ENCODE measurements around the gene PPT2. TPM values are rescaled to one million over a fixed set of nuclear protein-coding genes. Genes with fewer than 3 reads are reported as not detected.
A peak's percentile ranks its signal among the peaks of the same experiment; 100 is the strongest.

Gene PPT2
- total and polyA plus RNA-seq, 2 of the 13 experiments (the other 11 are each of a cell fraction or from before 2014, with no cell fraction given) = 39.2 to 61.8 TPM

DNA sequence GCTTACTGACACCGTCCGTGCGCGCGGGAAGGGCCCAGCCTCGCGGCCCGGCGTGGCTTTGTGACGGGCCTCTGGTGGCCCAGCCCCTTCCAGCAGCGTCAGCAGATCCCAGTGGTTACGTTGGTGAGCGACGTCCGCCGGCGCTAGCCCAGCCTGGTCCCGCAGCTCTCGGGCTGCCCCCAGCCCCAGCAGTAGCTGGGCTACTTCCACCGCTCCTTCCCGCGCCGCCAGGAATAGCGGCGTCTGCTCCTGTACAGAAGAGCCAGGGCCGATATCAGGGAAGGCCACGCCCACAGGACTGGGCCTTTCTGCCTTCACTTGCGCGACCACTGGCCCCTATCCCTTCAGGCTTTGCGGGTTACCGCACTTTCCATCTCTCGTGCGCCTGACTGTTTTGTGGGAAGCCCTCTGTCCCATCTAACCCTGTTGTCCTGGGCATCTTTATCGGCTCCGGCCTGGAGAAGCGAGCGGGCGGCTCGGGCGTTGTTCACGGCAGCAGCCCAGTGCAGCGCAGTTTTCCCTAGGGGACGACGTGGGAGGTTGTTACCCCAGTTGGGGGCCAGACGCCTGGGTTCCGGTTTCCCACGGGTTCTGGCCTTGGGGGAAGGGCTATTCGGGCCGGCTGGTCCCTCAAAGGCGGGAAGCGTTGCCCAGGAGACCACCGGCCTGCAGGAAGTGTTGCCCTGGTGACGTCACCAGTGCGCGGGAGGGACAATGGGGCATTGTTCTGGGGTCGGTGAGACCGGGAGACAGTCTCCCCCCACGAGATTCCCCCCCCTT, 42.2 kb downstream of the PPT2 start (continued):
- TF ChIP-seq TBP (CRISPR knock-in tag; IDR thresholded peaks at IDR 0.05) (no peak), MEIS1 (CRISPR knock-in tag; IDR thresholded peaks at IDR 0.05; ENCODE audit: borderline replicate concordance) (peak; percentile 98), ZNF138 (CRISPR knock-in tag; IDR thresholded peaks at IDR 0.05; ENCODE audit: low read depth) (no peak), ZNF773 (CRISPR knock-in tag; IDR thresholded peaks at IDR 0.05; ENCODE audit: borderline replicate concordance) (peak; percentile 18; the same call in 1 of the 2 replicates), TP53 (CRISPR knock-in tag; conservative IDR thresholded peaks at IDR 0.05) (0 out of 2 replicates have a peak, but pooled peaks have one; percentile 48), KLF16 (CRISPR knock-in tag; IDR thresholded peaks at IDR 0.05) (peak in 1 of 2 experiments; percentile 73; a peak in 2 of 4 replicates), MYC (CRISPR knock-in tag; IDR thresholded peaks at IDR 0.05; ENCODE audit: borderline replicate concordance) (peak; percentile 94), ZNF761 (CRISPR knock-in tag; conservative IDR thresholded peaks at IDR 0.05) (peak; percentile 57; the same call in 1 of the 2 replicates), TEF (CRISPR knock-in tag; IDR thresholded peaks at IDR 0.05) (no peak; the same call in 1 of the 2 replicates), PHF5A (CRISPR knock-in tag; IDR thresholded peaks at IDR 0.05; ENCODE audit: low read depth, unreplicated experiment) (no peak), MLX (CRISPR knock-in tag; IDR thresholded peaks at IDR 0.05) (no peak), KAT8 (CRISPR knock-in tag; IDR thresholded peaks at IDR 0.05) (peak; percentile 84), IKZF4 (CRISPR knock-in tag; IDR thresholded peaks at IDR 0.05; ENCODE audit: borderline replicate concordance, low read depth, not compliant biosample characterization) (peak; percentile 38), ZNF546 (CRISPR knock-in tag; conservative IDR thresholded peaks at IDR 0.05) (peak; percentile 88; the same call in 1 of the 2 replicates), TGIF2 (CRISPR knock-in tag; IDR thresholded peaks at IDR 0.05) (0 out of 2 replicates have a peak, but pooled peaks have one; percentile 59), KDM1A (CRISPR knock-in tag; IDR thresholded peaks at IDR 0.05) (no peak), ZNF768 (CRISPR knock-in tag; IDR thresholded peaks at IDR 0.05) (peak; percentile 15; the same call in 1 of the 2 replicates), ZNF343 (CRISPR knock-in tag; IDR thresholded peaks at IDR 0.05) (peak; percentile 27; the same call in 1 of the 2 replicates), JUNB (CRISPR knock-in tag; IDR thresholded peaks at IDR 0.05; ENCODE audit: borderline replicate concordance) (no peak), HDAC1 (CRISPR knock-in tag; IDR thresholded peaks at IDR 0.05) (peak; percentile 86), ZNF841 (CRISPR knock-in tag; IDR thresholded peaks at IDR 0.05; ENCODE audit: borderline replicate concordance) (no peak), GTF3A (CRISPR knock-in tag; conservative IDR thresholded peaks at IDR 0.05) (no peak), RXRA (CRISPR knock-in tag; IDR thresholded peaks at IDR 0.05) (peak; percentile 71; the same call in 1 of the 2 replicates), ATF7 (IDR thresholded peaks at IDR 0.05) (peak; percentile 99), ATF7 (CRISPR knock-in tag; IDR thresholded peaks at IDR 0.05) (peak; percentile 95), CTCF (CRISPR knock-in tag; IDR thresholded peaks at IDR 0.05) (peak; percentile 22; the same call in 1 of the 2 replicates), ZFP36L1 (CRISPR knock-in tag; IDR thresholded peaks at IDR 0.05) (peak; percentile 87)
- TF ChIP-seq, protein P1, sequence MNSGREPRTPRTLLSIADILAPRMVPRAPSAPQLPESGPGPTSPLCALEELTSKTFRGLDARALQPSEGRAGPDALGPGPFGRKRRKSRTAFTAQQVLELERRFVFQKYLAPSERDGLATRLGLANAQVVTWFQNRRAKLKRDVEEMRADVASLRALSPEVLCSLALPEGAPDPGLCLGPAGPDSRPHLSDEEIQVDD (CRISPR knock-in tag; IDR thresholded peaks at IDR 0.05; ENCODE audit: borderline replicate concordance) = peak; percentile 73; the same call in 1 of the 2 replicates
